ENCODE measurements around the gene TMEM117.

- TF ChIP-seq CREB1 (IDR thresholded peaks at IDR 0.05; ENCODE audit: low read depth): no peak
- no peak for TF ChIP-seq POLR2A (IDR thresholded peaks at IDR 0.05; ENCODE audit: low read depth, low read length)
- TF ChIP-seq RFX5 (IDR thresholded peaks at IDR 0.05; ENCODE audit: low read depth, low read length): no peak
- no peak for TF ChIP-seq TCF7 (IDR thresholded peaks at IDR 0.05; ENCODE audit: borderline replicate concordance)
- TF ChIP-seq USF1 (IDR thresholded peaks at IDR 0.05; ENCODE audit: borderline replicate concordance, extremely low read length, insufficient read depth, low read depth, low read length): no peak
- peak in 2 of 3 experiments; percentile 16 to 21; a peak in 2 of 6 replicates for TF ChIP-seq CTCF (IDR thresholded peaks at IDR 0.05 in 2 of 3, conservative IDR thresholded peaks at IDR 0.05 in 1 of 3; ENCODE audit: control insufficient read depth in 2 of 3, extremely low read depth in 1 of 3, insufficient read depth in 1 of 3, low read depth in 3 of 3, low read length in 3 of 3)
- no peak for TF ChIP-seq ZNF274 (IDR thresholded peaks at IDR 0.05; ENCODE audit: insufficient read depth, insufficient read length)
- no peak for TF ChIP-seq MAX (IDR thresholded peaks at IDR 0.05; ENCODE audit: low read depth, low read length)
These were observed 79.1 kb downstream of the TMEM117 start for GRCh38 chr12:43914923-43915468.
